GM18951 (cell line): ENCODE data around the gene CD207.

Experiments
- POLR2A ChIP-seq: IDR thresholded peaks from 4 replicates; pipeline ENCODE4 v1.6.1; 2011; ENCODE audit warnings: mild to moderate bottlenecking; ENCODE audit not compliant: insufficient read length, insufficient read depth; ENCODE audit errors: extremely low read depth
- in situ Hi-C: fragments of 300-500 bp; cut with MboI; formaldehyde crosslinking; loops from one replicate; pipeline ENCODE4 v1.12.0; 2022; ENCODE audit warnings: low sequenced_read_pairs, mixed read lengths, inconsistent platforms; ENCODE audit not compliant: unreplicated experiment

The CD207 gene

GRCh38 chr2:70837980-70838925 is 2.6 kb upstream of the CD207 start:
- in situ Hi-C loops: no loop called here
- no peak for TF ChIP-seq POLR2A

- TF ChIP-seq POLR2A: no peak
- in situ Hi-C loops: no loop called here
These were observed 735 bp downstream of the CD207 start for GRCh38 chr2:70834881-70835280.

GRCh38 chr2:70834106-70834505 is 1.5 kb downstream of the CD207 start:
- in situ Hi-C loops: no loop called here
- TF ChIP-seq POLR2A: no peak

- in situ Hi-C loops: no loop called here
- no peak for TF ChIP-seq POLR2A
These were observed 2.4 kb downstream of the CD207 start for GRCh38 chr2:70833246-70833645.

- in situ Hi-C loops: no loop called here
- no peak for TF ChIP-seq POLR2A
These were observed 3.2 kb downstream of the CD207 start for GRCh38 chr2:70832386-70832785.

GRCh38 chr2:70831861-70832260 is 3.8 kb downstream of the CD207 start:
- TF ChIP-seq POLR2A: no peak
- in situ Hi-C loops: no loop called here

GRCh38 chr2:70830366-70830765 is 5.2 kb downstream of the CD207 start:
- in situ Hi-C loops: no loop called here
- TF ChIP-seq POLR2A: no peak

- in situ Hi-C loops: no loop called here
- no peak for TF ChIP-seq POLR2A
These were observed 5.7 kb downstream of the CD207 start for GRCh38 chr2:70829916-70830315.

- TF ChIP-seq POLR2A: no peak
- in situ Hi-C loops: no loop called here
These were observed 6.4 kb downstream of the CD207 start for GRCh38 chr2:70828914-70829824.

- in situ Hi-C loops: no loop called here
- TF ChIP-seq POLR2A: no peak
These were observed 7.5 kb downstream of the CD207 start for GRCh38 chr2:70828115-70828514.

- in situ Hi-C loops: no loop called here
- no peak for TF ChIP-seq POLR2A
These were observed 8.2 kb downstream of the CD207 start for GRCh38 chr2:70827388-70827787.

GRCh38 chr2:70826696-70827350 is 8.8 kb downstream of the CD207 start:
- no peak for TF ChIP-seq POLR2A
- in situ Hi-C loops: no loop called here

- TF ChIP-seq POLR2A: no peak
- in situ Hi-C loops: no loop called here
These were observed 12.4 kb downstream of the CD207 start for GRCh38 chr2:70823249-70823648.
